ENCODE results near the gene DCAF5. TPM values are rescaled to one million over a fixed set of nuclear protein-coding genes. Genes with fewer than 3 reads are reported as not detected.

DCAF5 gene
- total and polyA plus RNA-seq, 3 experiments from 2014 or later, result 31.2 to 91.7 (median 32.9) TPM

GRCh38 chr14:69093631-69094421, 59.1 kb downstream of the DCAF5 start:
- Histone ChIP-seq H3K4me3 (ENCODE audit: low read length) (no peak overlapping the region), H3K9me3 (ENCODE audit: low read length) (no peaks in the 10 kb centered on the region), H3K27me3 (ENCODE audit: insufficient read depth, low read length, poor library complexity, severe bottlenecking) (no peaks in the 10 kb centered on the region), H3K36me3 (ENCODE audit: insufficient read depth, low read length) (peaks cover 32% of the 10 kb centered on the region), H3K27ac (ENCODE audit: low read depth, low read length) (no peak overlapping the region), H3K4me1 (ENCODE audit: insufficient read depth, low read length) (no peaks in the 10 kb centered on the region)
- no peak overlapping the region for H3K4me3 Mint-ChIP-seq
- peaks cover 17 to 51% (median 35%) of the 10 kb centered on the region in 3 donors for H3K4me1 Mint-ChIP-seq
- no peaks in the 10 kb centered on the region for H3K9me3 Mint-ChIP-seq
- peaks cover 0 to 83% (median 15%) of the 10 kb centered on the region in 3 donors for H3K36me3 Mint-ChIP-seq
- H3K27ac Mint-ChIP-seq, result peak overlapping the region; percentile 13 to 90 (median 54)
- no peaks in the 10 kb centered on the region for H3K27me3 Mint-ChIP-seq
- ChIA-PET POLR2A (no interaction called here), CTCF (interaction anchor here (0.6 to 1.2 kb wide), 2 partner anchors 16 to 183 kb away, joined by 3 to 4 read pairs; no protein-coding TSS in a partner anchor)
- DNase-seq, result no peak

- Histone ChIP-seq H3K4me3 (ENCODE audit: low read length) (no peak overlapping the region), H3K4me1 (ENCODE audit: insufficient read depth, low read length) (no peaks in the 10 kb centered on the region), H3K9me3 (ENCODE audit: low read length) (no peaks in the 10 kb centered on the region), H3K27me3 (ENCODE audit: insufficient read depth, low read length, poor library complexity, severe bottlenecking) (no peaks in the 10 kb centered on the region), H3K36me3 (ENCODE audit: insufficient read depth, low read length) (peaks cover 37% of the 10 kb centered on the region), H3K27ac (ENCODE audit: low read depth, low read length) (no peak overlapping the region)
- ChIA-PET CTCF (interaction anchor here (1.2 kb wide), 1 partner anchor 182 kb away, joined by 4 read pairs; no protein-coding TSS in a partner anchor), POLR2A (no interaction called here)
- DNase-seq, result no peak
- Mint-ChIP-seq H3K4me1 (peaks cover 15 to 47% (median 35%) of the 10 kb centered on the region in 3 donors), H3K9me3 (no peaks in the 10 kb centered on the region), H3K27me3 (no peaks in the 10 kb centered on the region), H3K36me3 (peaks cover 0 to 87% (median 13%) of the 10 kb centered on the region in 3 donors), H3K27ac (peak overlapping the region in 6 of 8 donors; percentile 3 to 81 (median 28)), H3K4me3 (no peak overlapping the region)
Observed at GRCh38 chr14:69092840-69093422, 60.0 kb downstream of the DCAF5 start.

GRCh38 chr14:69091695-69092094, 61.2 kb downstream of the DCAF5 start:
- Histone ChIP-seq H3K4me3 (ENCODE audit: low read length) (no peak overlapping the region), H3K27ac (ENCODE audit: low read depth, low read length) (no peak overlapping the region), H3K4me1 (ENCODE audit: insufficient read depth, low read length) (no peaks in the 10 kb centered on the region), H3K27me3 (ENCODE audit: insufficient read depth, low read length, poor library complexity, severe bottlenecking) (no peaks in the 10 kb centered on the region), H3K36me3 (ENCODE audit: insufficient read depth, low read length) (peaks cover 36% of the 10 kb centered on the region), H3K9me3 (ENCODE audit: low read length) (no peaks in the 10 kb centered on the region)
- H3K4me1 Mint-ChIP-seq, result peaks cover 13 to 41% (median 31%) of the 10 kb centered on the region in 3 donors
- peaks cover 5 to 88% (median 18%) of the 10 kb centered on the region in 3 donors for H3K36me3 Mint-ChIP-seq
- POLR2A ChIA-PET, result no interaction called here
- no peaks in the 10 kb centered on the region for H3K9me3 Mint-ChIP-seq
- DNase-seq, result no peak
- no peak overlapping the region for H3K4me3 Mint-ChIP-seq
- no peaks in the 10 kb centered on the region for H3K27me3 Mint-ChIP-seq
- CTCF ChIA-PET, result no interaction called here
- H3K27ac Mint-ChIP-seq, result peak overlapping the region in 4 of 8 donors; percentile 7 to 63 (median 36)

GRCh38 chr14:69091006-69091405, 61.9 kb downstream of the DCAF5 start:
- Histone ChIP-seq H3K4me1 (ENCODE audit: insufficient read depth, low read length) (no peaks in the 10 kb centered on the region), H3K27ac (ENCODE audit: low read depth, low read length) (no peak overlapping the region), H3K27me3 (ENCODE audit: insufficient read depth, low read length, poor library complexity, severe bottlenecking) (no peaks in the 10 kb centered on the region), H3K36me3 (ENCODE audit: insufficient read depth, low read length) (peaks cover 36% of the 10 kb centered on the region), H3K9me3 (ENCODE audit: low read length) (no peaks in the 10 kb centered on the region), H3K4me3 (ENCODE audit: low read length) (no peak overlapping the region)
- Mint-ChIP-seq H3K27me3 (no peaks in the 10 kb centered on the region), H3K9me3 (no peaks in the 10 kb centered on the region), H3K36me3 (peaks cover 6 to 88% (median 22%) of the 10 kb centered on the region in 3 donors), H3K4me1 (peaks cover 13 to 35% (median 28%) of the 10 kb centered on the region in 3 donors), H3K27ac (peak overlapping the region in 2 of 8 donors; percentile 52 to 85), H3K4me3 (no peak overlapping the region)
- POLR2A ChIA-PET, result no interaction called here
- CTCF ChIA-PET, result interaction anchor here (1.4 kb wide), 1 partner anchor 180 kb away, joined by 7 read pairs; no protein-coding TSS in a partner anchor
- DNase-seq, result no peak

- Histone ChIP-seq H3K36me3 (ENCODE audit: insufficient read depth, low read length) (peaks cover 36% of the 10 kb centered on the region), H3K4me3 (ENCODE audit: low read length) (no peak overlapping the region), H3K27me3 (ENCODE audit: insufficient read depth, low read length, poor library complexity, severe bottlenecking) (no peaks in the 10 kb centered on the region), H3K9me3 (ENCODE audit: low read length) (no peaks in the 10 kb centered on the region), H3K27ac (ENCODE audit: low read depth, low read length) (no peak overlapping the region), H3K4me1 (ENCODE audit: insufficient read depth, low read length) (no peaks in the 10 kb centered on the region)
- POLR2A ChIA-PET, result no interaction called here
- no peaks in the 10 kb centered on the region for H3K9me3 Mint-ChIP-seq
- H3K36me3 Mint-ChIP-seq, result peaks cover 6 to 86% (median 24%) of the 10 kb centered on the region in 3 donors
- CTCF ChIA-PET, result interaction anchor here (0.6 to 1.4 kb wide), 2 partner anchors 179 to 180 kb away, joined by 3 to 7 read pairs; no protein-coding TSS in a partner anchor
- no peak overlapping the region for H3K4me3 Mint-ChIP-seq
- peaks cover 13 to 28% (median 21%) of the 10 kb centered on the region in 3 donors for H3K4me1 Mint-ChIP-seq
- H3K27ac Mint-ChIP-seq, result no peak overlapping the region
- peak in 1 of 5 donors; percentile 32 for DNase-seq
- H3K27me3 Mint-ChIP-seq, result no peaks in the 10 kb centered on the region
Observed at GRCh38 chr14:69090187-69090789, 62.6 kb downstream of the DCAF5 start.

DNA sequence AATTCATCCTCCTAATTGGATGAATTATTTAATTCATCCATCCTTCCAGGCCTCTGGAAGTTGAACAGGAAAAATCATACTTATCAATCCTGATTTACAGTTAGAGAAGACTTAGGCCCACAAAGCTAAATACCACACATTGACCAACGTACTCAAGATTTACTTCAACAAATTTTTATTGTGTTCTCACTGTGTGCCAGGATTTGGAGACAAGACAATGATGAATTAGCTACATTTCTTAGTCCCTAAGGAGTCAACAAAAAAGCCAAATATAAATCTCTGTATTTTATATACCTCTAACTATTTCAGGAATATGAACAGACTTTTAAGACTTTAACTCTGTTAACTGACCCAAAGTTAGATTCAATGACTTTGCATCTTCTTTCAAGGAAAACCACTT, 63.9 kb downstream of the DCAF5 start:
- Mint-ChIP-seq H3K4me1 (peaks cover 7 to 16% (median 13%) of the 10 kb centered on the region in 3 donors), H3K27ac (peak overlapping the region in 2 of 8 donors; percentile 15 to 38), H3K27me3 (no peaks in the 10 kb centered on the region), H3K9me3 (no peaks in the 10 kb centered on the region), H3K4me3 (no peak overlapping the region), H3K36me3 (peaks cover 6 to 86% (median 30%) of the 10 kb centered on the region in 3 donors)
- ChIA-PET POLR2A (no interaction called here), CTCF (no interaction called here)
- no peak overlapping the region for H3K27ac ChIP-seq (ENCODE audit: low read depth, low read length)
- H3K4me3 ChIP-seq (ENCODE audit: low read length), result no peak overlapping the region
- peaks cover 36% of the 10 kb centered on the region for H3K36me3 ChIP-seq (ENCODE audit: insufficient read depth, low read length)
- no peaks in the 10 kb centered on the region for H3K4me1 ChIP-seq (ENCODE audit: insufficient read depth, low read length)
- H3K27me3 ChIP-seq (ENCODE audit: insufficient read depth, low read length, poor library complexity, severe bottlenecking), result no peaks in the 10 kb centered on the region
- no peaks in the 10 kb centered on the region for H3K9me3 ChIP-seq (ENCODE audit: low read length)
- DNase-seq, result no peak

- Mint-ChIP-seq H3K36me3 (peaks cover 6 to 88% (median 33%) of the 10 kb centered on the region in 3 donors), H3K27me3 (no peaks in the 10 kb centered on the region), H3K4me3 (no peak overlapping the region), H3K27ac (peak overlapping the region in 1 of 8 donors; percentile 52), H3K9me3 (no peaks in the 10 kb centered on the region), H3K4me1 (peaks cover 7 to 15% (median 12%) of the 10 kb centered on the region in 3 donors)
- CTCF ChIA-PET, result no interaction called here
- Histone ChIP-seq H3K27me3 (ENCODE audit: insufficient read depth, low read length, poor library complexity, severe bottlenecking) (no peaks in the 10 kb centered on the region), H3K9me3 (ENCODE audit: low read length) (no peaks in the 10 kb centered on the region), H3K4me1 (ENCODE audit: insufficient read depth, low read length) (no peaks in the 10 kb centered on the region), H3K27ac (ENCODE audit: low read depth, low read length) (no peak overlapping the region), H3K4me3 (ENCODE audit: low read length) (no peak overlapping the region), H3K36me3 (ENCODE audit: insufficient read depth, low read length) (peaks cover 36% of the 10 kb centered on the region)
- no peak for DNase-seq
- POLR2A ChIA-PET, result no interaction called here
Observed at GRCh38 chr14:69088586-69088985, 64.3 kb downstream of the DCAF5 start.

DNA sequence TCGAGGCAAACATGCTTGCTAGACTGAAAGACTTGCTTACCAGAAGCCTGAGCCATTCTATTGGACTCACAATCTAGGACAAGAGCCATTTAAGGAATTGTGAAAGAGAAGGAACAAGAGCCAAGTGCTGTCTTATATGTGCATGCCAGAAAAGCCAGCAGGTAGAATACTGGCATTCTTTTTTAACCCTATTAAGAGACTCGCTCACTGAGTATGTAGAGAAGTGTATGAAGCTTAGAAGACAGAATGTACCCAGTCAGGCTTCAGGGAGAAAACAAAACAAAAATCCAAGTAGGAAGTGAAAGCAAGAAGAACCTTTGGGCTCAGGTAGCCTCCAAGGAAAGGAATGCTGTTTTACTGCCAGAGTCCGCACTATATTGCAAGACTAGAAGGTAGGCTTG, 65.9 kb downstream of the DCAF5 start:
- no peak for DNase-seq
- H3K4me1 ChIP-seq (ENCODE audit: insufficient read depth, low read length), result no peaks in the 10 kb centered on the region
- POLR2A ChIA-PET, result no interaction called here
- H3K27ac Mint-ChIP-seq, result peak overlapping the region in 2 of 8 donors; percentile 9 to 11
- H3K27ac ChIP-seq (ENCODE audit: low read depth, low read length), result no peak overlapping the region
- no peaks in the 10 kb centered on the region for H3K9me3 Mint-ChIP-seq
- no peaks in the 10 kb centered on the region for H3K27me3 Mint-ChIP-seq
- CTCF ChIA-PET, result no interaction called here
- peaks cover 9 to 92% (median 34%) of the 10 kb centered on the region in 3 donors for H3K36me3 Mint-ChIP-seq
- no peak overlapping the region for H3K4me3 ChIP-seq (ENCODE audit: low read length)
- H3K36me3 ChIP-seq (ENCODE audit: insufficient read depth, low read length), result peaks cover 37% of the 10 kb centered on the region
- H3K4me3 Mint-ChIP-seq, result no peak overlapping the region
- no peaks in the 10 kb centered on the region for H3K27me3 ChIP-seq (ENCODE audit: insufficient read depth, low read length, poor library complexity, severe bottlenecking)
- peaks cover 11 to 13% (median 12%) of the 10 kb centered on the region in 3 donors for H3K4me1 Mint-ChIP-seq
- H3K9me3 ChIP-seq (ENCODE audit: low read length), result no peaks in the 10 kb centered on the region
